ENCODE measurements around the gene ZNF821. TPM values are rescaled to one million over a fixed set of nuclear protein-coding genes. Genes with fewer than 3 reads are reported as not detected.
A peak's percentile ranks its signal among the peaks of the same experiment; 100 is the strongest.

The ZNF821 gene
- total RNA-seq, 1 experiment from 2014 or later, result 5.9 TPM

GRCh38 chr16:71894921-71895678 lies 11.1 kb upstream of the ZNF821 start, which contains the start of gene IST1:
Gene IST1 (plus strand): TSS chr16:71895531. CDS start chr16:71915641, 20,110 bp downstream.
- peak; percentile 89 to 96 for DNase-seq
- H3K4me1 ChIP-seq (replicated peaks; ENCODE audit: insufficient read depth), result peaks cover 23% of the 10 kb centered on the region
- BruUV-seq (replicated peaks), result no TSS peak
- TF ChIP-seq EZH2 (IDR thresholded peaks at IDR 0.05; ENCODE audit: low read depth) (no peak), CTCF (conservative IDR thresholded peaks at IDR 0.05) (no peak)
- H3K27ac ChIP-seq, result peak within 1 kb of the TSS; percentile 90
- H3F3A ChIP-seq (ENCODE audit: insufficient read depth, low read depth), result peaks cover 40% of the 10 kb centered on the region
- no peaks in the 10 kb centered on the region for H3K9me2 ChIP-seq (ENCODE audit: insufficient read depth)
- H3K36me3 ChIP-seq (ENCODE audit: low read depth), result peaks cover 6% of the 10 kb centered on the region; the same call in 1 of the 2 replicates
- ChIA-PET CTCF (no interaction called here), POLR2A (ENCODE audit: unreplicated experiment) (interaction anchor here (0.5 kb wide), 1 partner anchor 86 kb away, joined by 5 read pairs; no protein-coding TSS in a partner anchor)
- H3K4me2 ChIP-seq, result peak within 1 kb of the TSS; percentile 85
- peaks cover 48% of the 10 kb centered on the region for H3K79me2 ChIP-seq (ENCODE audit: low read depth)
- intact Hi-C loops (cut with micrococcal nuclease; ENCODE audit: unreplicated experiment), result loop anchor here (1.0 kb wide), 2 partner anchors 12 to 87 kb away; partner anchors contain the start of gene AP1G1
- H3K9me3 ChIP-seq (ENCODE audit: insufficient read depth, low read depth), result no peaks in the 10 kb centered on the region
- H3K4me3 ChIP-seq, result peak within 1 kb of the TSS; percentile 100
- H4K20me1 ChIP-seq (ENCODE audit: insufficient read depth), result peaks cover 34% of the 10 kb centered on the region
- H2AFZ ChIP-seq, result peak within 1 kb of the TSS; percentile 88
- H3K27me3 ChIP-seq (ENCODE audit: insufficient read depth, low read depth), result no peaks in the 10 kb centered on the region

GRCh38 chr16:71894229-71894920 lies 10.4 kb upstream of the ZNF821 start:
- intact Hi-C loops (cut with micrococcal nuclease; ENCODE audit: unreplicated experiment), result loop anchor here (1.0 kb wide), 1 partner anchor 11 kb away; no protein-coding TSS in a partner anchor
- no peaks in the 10 kb centered on the region for H3K9me3 ChIP-seq (ENCODE audit: insufficient read depth, low read depth)
- peak overlapping the region; percentile 85 for H3K4me2 ChIP-seq
- H3K79me2 ChIP-seq (ENCODE audit: low read depth), result peaks cover 41% of the 10 kb centered on the region
- peaks cover 27% of the 10 kb centered on the region for H4K20me1 ChIP-seq (ENCODE audit: insufficient read depth)
- BruUV-seq (replicated peaks), result TSS peak; percentile 72
- peak; percentile 55 to 76 for DNase-seq
- CTCF ChIA-PET, result interaction anchor here (0.6 to 0.7 kb wide), 3 partner anchors 100 to 226 kb away, joined by 4 to 6 read pairs (median 4); no protein-coding TSS in a partner anchor
- no peaks in the 10 kb centered on the region for H3K9me2 ChIP-seq (ENCODE audit: insufficient read depth)
- peak overlapping the region; percentile 90 for H3K27ac ChIP-seq
- peak overlapping the region; percentile 88 for H2AFZ ChIP-seq
- TF ChIP-seq CTCF (conservative IDR thresholded peaks at IDR 0.05) (peak; percentile 24; the same call in 1 of the 2 replicates), EZH2 (IDR thresholded peaks at IDR 0.05; ENCODE audit: low read depth) (no peak)
- H3K4me1 ChIP-seq (replicated peaks; ENCODE audit: insufficient read depth), result peaks cover 23% of the 10 kb centered on the region
- H3F3A ChIP-seq (ENCODE audit: insufficient read depth, low read depth), result peaks cover 38% of the 10 kb centered on the region
- POLR2A ChIA-PET (ENCODE audit: unreplicated experiment), result no interaction called here
- no peaks in the 10 kb centered on the region for H3K27me3 ChIP-seq (ENCODE audit: insufficient read depth, low read depth)
- H3K36me3 ChIP-seq (ENCODE audit: low read depth), result peaks cover 5% of the 10 kb centered on the region; the same call in 1 of the 2 replicates
- peak overlapping the region; percentile 100 for H3K4me3 ChIP-seq

GRCh38 chr16:71893888-71894228 lies 9.9 kb upstream of the ZNF821 start:
- Histone ChIP-seq H3K4me1 (replicated peaks; ENCODE audit: insufficient read depth) (peaks cover 23% of the 10 kb centered on the region), H3K27me3 (ENCODE audit: insufficient read depth, low read depth) (no peaks in the 10 kb centered on the region), H4K20me1 (ENCODE audit: insufficient read depth) (peaks cover 21% of the 10 kb centered on the region), H2AFZ (peak overlapping the region; percentile 88), H3K4me2 (peak overlapping the region; percentile 85), H3K9me2 (ENCODE audit: insufficient read depth) (no peaks in the 10 kb centered on the region), H3K79me2 (ENCODE audit: low read depth) (peaks cover 36% of the 10 kb centered on the region), H3K4me3 (peak overlapping the region; percentile 100), H3F3A (ENCODE audit: insufficient read depth, low read depth) (peaks cover 35% of the 10 kb centered on the region), H3K9me3 (ENCODE audit: insufficient read depth, low read depth) (no peaks in the 10 kb centered on the region), H3K27ac (peak overlapping the region; percentile 90), H3K36me3 (ENCODE audit: low read depth) (no peaks in the 10 kb centered on the region)
- intact Hi-C loops (cut with micrococcal nuclease; ENCODE audit: unreplicated experiment), result loop anchor here (1.0 kb wide), 1 partner anchor 11 kb away; no protein-coding TSS in a partner anchor
- BruUV-seq (replicated peaks), result no TSS peak
- DNase-seq, result no peak
- ChIA-PET CTCF (interaction anchor here (0.6 to 0.7 kb wide), 3 partner anchors 99 to 225 kb away, joined by 4 to 6 read pairs (median 4); no protein-coding TSS in a partner anchor), POLR2A (ENCODE audit: unreplicated experiment) (no interaction called here)
- no peak for TF ChIP-seq CTCF (conservative IDR thresholded peaks at IDR 0.05)
- no peak for TF ChIP-seq EZH2 (IDR thresholded peaks at IDR 0.05; ENCODE audit: low read depth)
